H1 (cell line): ENCODE data around the gene RIMBP2. TPM values are rescaled to one million over a fixed set of nuclear protein-coding genes. Genes with fewer than 3 reads are reported as not detected.

ENCODE experiments used
- BACH1 ChIP-seq: IDR thresholded peaks from 2 replicates; pipeline ENCODE4 v1.6.1; 2012; ENCODE audit warnings: low read length, improper control_type of control experiment
- SP2 ChIP-seq: IDR thresholded peaks from 2 replicates; pipeline ENCODE4 v1.6.1; 2012; ENCODE audit warnings: mild to moderate bottlenecking, low read length, inconsistent platforms
- TAF7 ChIP-seq: optimal IDR thresholded peaks from 2 replicates; pipeline ENCODE3; 2011; ENCODE audit warnings: low read depth, mild to moderate bottlenecking, inconsistent platforms, low read length, moderate library complexity, borderline replicate concordance
- polyA plus RNA-seq, 7 experiments: library from polyadenylated mRNA; depleted of rRNA in 3 of 7; stranded (reverse) in 5 of 7; unstranded in 2 of 7; fragments of >200 nt in 5 of 7; fragments of 200-250 nt in 2 of 7; gene quantifications; 1 replicate in 5 of 7; 2 replicates in 1 of 7; 4 replicates in 1 of 7; pipeline versions ENCODE4 v1.2.1 to v1.2.3, GENCODE V29; 2011 to 2013; ENCODE audit warnings: missing spikeins in 2 of 7, mixed read lengths in 2 of 7
- total RNA-seq: library from RNA; stranded (reverse); fragmentation: NEBNext Ultra II Directional; extraction: Animal tissue kit (Norgen Biotek cat#: 25700); gene quantifications from 2 replicates; pipeline ENCODE4 v1.2.1, GENCODE V29; 2021

The RIMBP2 gene
- total and polyA plus RNA-seq, 2 of the 8 experiments (the other 6 are each of a cell fraction or from before 2014, with no cell fraction given): 0.18 to 0.65 TPM

- TF ChIP-seq SP2 (no peak), BACH1 (no peak), TAF7 (no peak)
Measured at GRCh38 chr12:130582286-130582685, 133.8 kb downstream of the RIMBP2 start (continued).
